Measurements from ENCODE around the gene RGPD4.

The RGPD4 gene

DNA sequence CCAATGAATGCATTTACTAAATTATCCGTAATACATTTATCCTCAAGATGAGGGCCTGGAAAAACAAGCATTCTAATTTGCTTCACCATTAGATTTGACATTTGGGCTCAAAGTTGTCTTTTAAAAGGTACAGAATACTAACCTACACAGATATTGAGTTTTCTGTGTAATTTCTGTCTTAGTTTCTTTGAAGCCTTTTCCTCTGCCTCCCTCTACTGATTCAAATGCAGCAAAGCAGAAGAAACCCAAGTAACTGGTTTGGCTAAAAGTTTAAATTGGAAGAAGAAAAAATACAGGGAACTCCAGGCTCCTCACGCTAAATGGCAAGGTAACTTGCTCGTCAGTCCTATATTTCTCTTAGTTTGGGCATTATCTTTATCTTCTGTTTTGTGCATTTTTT lies 106.3 kb downstream of the RGPD4 start:
- no peak for TF ChIP-seq CTCF (IDR thresholded peaks at IDR 0.05; ENCODE audit: extremely low read depth, missing control alignments)
- no peak for DNase-seq (ENCODE audit: low spot score)

DNA sequence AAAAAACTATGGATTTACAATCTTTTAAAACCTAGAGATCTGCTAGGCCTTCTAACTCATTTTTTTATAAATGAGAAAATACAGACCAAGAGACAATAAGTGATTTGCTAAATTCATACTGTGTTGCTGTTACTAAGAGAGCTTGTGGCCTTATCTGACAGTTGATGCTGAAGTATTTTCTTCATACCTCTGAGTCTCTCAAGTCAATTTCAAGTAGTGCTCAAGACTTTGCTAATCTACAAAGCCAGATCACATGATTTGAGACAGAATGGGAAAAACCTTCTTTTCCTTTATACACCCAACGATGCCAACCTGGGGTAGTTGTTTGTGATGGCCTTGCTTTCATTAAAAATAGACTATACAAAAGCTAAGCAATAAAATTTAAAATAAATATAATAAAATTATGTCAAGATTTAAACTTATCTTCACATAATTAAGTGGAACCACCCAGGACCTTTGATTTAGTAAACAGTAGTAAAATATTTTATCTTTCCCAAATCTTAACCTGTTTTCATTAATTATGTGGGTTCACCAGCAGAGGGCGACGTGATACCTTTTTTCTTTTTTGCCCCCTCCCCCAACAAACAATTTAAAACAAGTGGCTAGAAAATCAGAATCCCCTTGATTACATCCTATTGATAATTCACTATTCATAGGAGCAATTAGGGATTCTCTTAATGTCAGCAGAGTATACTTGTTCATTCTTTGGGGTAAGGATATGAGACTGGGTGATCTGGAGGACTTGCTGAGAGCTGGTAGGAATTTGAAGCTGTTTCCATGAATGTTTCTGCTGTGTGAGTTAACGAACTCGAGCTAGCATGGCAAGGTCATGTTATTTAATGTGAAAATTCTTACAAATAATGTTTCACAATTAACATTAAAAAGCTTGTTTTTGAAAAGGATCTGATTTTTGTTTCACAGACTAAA lies 110.0 kb downstream of the RGPD4 start:
- no peak for TF ChIP-seq CTCF (IDR thresholded peaks at IDR 0.05; ENCODE audit: extremely low read depth, missing control alignments)
- no peak for DNase-seq (ENCODE audit: low spot score)

All from GM20000 (cell line).